HG03045 (cell line): ENCODE results near the gene DAB1.

ENCODE experiments used
- ATAC-seq: cut with Tn5 transposase; IDR thresholded peaks from one replicate; pipeline ENCODE4 v1.9.1; 2021; ENCODE audit warnings: mild to moderate bottlenecking, moderate library complexity; ENCODE audit not compliant: unreplicated experiment

DAB1 gene

DNA sequence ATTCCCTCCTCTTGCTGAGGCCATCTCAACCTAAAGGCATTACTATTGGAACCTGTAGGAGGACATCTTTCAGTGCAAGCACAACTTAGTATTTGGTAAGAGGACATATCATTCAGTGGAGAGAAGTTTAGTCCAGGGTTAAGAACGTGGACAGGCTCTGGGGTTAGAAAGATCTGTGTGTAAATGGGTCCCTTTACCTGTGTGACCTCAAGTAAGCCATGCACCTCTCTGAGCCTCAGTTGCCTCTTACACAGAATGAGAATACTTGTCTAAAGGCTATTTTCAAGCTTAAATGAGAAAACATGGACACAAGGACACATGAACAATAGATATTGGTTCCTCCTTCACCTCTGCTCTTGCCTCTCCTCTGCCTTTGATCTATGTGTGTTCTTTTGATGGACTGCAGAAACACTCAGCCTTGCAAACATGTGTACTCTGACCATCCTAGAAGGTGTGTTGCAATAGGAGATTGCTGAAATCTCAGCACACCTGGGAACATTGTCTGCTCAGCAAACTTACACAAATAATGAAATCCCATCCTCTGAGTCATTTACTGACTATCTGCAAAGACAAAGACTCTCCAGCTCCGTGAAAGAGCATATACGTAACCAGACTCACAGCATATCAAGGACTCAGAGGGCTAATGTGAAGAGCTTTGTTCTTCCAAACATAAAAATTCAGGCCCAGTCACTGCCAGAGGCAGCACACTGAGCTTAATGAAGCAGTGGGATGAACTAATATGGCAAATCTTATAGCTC, 143.8 kb downstream of the DAB1 start:
- ATAC-seq, result no peak

DNA sequence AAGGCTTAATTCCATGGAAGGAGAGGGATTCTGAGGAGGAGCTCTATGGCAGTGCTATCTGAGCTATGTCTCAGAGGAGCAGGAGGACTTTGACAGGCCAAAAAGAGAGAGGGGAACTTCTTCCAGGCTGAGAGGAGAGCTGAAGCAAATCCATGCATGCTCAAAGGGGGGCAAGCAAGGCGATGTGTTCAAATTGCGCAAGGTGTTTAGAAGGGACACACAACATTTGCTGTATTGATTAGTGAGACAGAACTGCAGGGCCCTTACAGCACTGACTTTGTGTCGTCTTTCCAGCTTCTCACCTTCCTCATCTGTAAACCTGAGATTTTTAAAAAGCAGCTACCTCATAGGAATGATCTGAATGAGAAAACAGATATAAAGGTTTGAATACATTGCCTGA, 145.3 kb downstream of the DAB1 start:
- no peak for ATAC-seq

DNA sequence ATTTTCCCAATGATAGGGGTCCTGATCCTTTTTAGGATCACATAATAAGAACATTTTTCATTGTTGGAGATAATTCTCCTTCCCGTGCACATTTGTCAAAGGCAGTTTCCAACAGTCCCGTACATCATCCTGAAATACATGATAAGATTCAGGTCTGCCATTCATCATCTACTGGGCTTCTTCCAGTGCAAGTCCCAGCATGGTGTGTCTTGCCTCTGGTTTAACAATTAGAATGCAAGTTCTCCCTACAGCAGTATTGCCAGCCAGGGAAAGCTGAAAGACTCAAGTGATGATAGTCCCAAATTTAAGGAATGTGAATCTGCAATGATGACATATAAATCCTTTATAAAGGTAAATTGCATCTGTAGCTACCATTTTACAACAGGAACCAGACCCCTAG, 146.2 kb downstream of the DAB1 start:
- no peak for ATAC-seq

DNA sequence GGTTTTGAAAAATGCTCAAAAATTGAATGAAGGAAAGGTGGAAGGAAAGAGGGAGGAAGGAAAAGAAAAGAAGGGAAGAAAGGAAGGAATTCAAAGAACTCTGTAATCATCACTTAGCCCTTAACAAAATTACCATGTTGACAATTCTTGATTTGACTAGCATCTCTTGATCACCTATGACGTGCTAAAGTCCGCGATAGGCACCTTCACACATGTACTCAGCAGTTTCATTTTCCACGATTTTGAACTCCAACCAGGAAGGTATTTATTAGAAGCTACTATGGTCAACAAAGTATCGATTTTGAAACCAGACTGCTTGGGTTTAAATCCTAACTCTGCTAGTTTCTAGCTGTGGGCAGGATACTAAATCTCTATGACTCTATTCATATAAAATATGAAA, 146.9 kb downstream of the DAB1 start:
- no peak for ATAC-seq

DNA sequence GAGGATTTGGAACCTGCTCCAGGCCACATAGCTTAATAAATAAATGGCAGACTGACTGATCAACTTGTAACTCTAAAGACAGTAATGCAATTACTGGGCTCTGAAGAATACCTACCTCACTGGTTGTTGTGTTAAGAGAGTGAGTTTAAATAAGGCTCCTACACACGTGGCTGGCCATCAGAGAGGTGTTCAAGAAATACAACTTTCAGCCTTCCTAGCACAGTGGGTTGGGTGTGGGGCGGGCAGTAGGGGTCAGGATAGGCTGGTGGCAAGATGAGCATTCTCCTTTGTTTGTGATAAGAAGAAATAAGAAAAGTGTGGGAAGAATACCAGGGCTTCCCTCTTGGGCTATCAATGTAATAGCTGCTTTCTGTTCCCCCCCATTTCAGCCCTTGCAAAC, 151.3 kb downstream of the DAB1 start:
- ATAC-seq, result no peak

DNA sequence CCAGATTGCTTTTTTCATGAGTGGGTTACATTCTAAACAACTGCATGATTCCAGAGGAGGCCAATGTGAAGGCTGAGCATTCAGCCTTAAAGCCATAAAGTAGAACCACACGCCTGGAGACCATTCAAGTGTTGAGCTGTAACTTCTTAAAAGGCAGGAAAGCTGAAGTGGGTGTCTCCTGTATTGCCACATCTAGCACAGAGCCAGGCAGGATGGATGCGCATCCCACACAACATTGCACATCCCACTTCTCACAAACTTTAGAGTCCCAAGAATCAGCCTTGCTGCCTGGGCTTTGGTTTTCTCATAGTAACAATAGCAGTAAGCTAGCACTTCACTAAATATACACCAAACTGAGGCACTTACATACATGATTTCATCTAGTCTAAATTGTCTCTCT, 151.7 kb downstream of the DAB1 start:
- ATAC-seq, result no peak

DNA sequence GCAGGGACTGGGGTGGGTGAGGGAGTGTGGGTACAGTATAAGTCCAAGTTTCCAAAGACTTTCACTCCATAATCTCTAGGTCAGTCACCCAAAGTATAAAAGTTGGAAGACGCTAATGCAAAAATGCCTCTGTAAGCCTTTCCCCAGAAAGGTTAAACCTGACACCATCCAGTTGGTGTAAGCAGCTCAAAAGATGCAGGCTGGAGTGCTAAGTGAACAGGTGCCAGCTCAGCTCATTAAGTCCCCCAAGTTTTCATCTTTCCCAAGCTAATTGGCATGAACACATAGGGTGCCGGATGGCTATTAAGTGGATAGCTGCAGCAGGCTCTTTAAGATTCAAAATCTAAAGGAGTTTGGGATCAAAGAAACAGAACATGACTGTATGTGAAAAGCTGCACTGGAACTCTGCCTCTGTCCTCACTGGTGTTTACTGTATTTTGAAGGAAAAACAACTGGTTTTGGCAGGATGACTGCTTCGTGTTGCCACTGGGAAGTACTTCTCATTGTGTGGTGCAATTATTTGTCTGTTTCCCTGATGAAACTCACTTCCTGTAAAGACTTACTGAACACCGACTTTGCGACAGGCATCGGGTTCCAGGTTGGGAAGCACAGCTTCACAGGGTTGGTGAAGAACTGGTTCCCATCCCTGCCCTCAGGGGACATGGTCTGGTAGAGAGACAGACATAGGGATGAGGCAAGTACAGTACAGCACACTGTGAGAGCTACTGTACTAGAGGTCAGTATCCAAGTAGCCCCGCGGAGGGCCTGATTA, 152.7 kb downstream of the DAB1 start:
- ATAC-seq, result no peak

DNA sequence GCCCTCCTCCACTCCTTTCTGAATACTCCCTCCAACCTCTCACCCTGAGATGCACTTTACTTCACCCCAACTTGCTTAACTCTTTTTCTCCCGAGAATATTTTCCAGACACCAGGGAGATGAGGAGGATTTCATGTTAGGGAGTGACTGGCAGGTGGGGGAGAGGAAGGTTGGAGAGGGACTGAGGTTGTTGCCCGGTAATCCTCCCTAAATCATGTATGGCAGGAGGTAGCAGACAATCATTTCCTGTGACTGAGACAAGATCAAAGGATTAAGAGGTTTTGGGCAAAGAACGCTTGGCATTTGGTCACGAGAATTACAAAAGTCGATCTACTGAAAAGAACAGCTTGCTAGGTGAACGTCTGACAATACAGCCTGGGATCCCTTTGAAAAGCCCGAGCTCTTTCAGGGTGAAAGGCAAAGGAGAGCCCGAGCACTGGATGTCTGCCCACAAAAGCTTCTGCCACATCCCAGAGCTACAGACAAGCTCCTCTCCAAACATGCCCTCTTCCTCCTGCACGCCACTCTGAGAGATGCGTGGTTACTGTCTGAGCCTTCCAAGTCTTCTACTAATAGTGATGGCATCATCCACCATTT, 154.1 kb downstream of the DAB1 start:
- no peak for ATAC-seq

DNA sequence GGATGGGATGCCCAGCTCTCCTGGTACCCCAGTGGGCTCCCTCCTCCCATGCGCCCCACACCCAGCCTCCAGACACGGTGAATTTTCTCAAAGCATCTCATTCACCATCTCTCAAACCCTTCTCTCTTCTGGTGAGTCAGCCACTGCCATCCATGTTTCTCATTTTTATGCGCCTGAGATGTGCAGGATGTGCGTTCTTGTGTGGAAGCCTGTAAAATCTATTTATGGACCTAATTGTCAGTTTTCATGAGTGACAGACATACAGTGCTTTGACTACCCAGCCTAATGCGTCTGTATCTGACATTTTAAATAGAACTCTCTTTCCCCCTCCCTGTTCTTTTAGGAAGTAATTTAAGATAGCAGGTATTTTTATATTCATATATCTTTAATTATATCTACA, 158.8 kb downstream of the DAB1 start:
- ATAC-seq, result no peak

DNA sequence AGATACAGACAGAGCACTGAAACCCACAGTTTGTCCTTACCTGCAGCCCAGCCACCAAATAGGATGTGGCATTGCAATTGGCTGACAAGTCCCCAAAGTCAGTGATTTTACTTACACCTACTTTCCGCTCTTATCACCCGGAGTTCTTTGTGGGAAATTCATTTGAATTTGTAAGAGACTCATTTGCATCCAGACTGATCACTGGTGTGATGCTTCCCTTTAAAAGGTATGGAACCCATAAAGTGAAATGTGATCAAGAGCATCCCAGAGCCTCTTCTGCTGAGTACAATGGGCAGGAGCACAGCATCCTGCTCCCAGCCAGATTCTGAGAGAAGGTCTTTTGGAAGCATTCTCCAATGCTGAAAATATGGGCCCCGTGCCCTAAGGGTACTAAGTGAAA, 161.4 kb downstream of the DAB1 start:
- ATAC-seq, result no peak

DNA sequence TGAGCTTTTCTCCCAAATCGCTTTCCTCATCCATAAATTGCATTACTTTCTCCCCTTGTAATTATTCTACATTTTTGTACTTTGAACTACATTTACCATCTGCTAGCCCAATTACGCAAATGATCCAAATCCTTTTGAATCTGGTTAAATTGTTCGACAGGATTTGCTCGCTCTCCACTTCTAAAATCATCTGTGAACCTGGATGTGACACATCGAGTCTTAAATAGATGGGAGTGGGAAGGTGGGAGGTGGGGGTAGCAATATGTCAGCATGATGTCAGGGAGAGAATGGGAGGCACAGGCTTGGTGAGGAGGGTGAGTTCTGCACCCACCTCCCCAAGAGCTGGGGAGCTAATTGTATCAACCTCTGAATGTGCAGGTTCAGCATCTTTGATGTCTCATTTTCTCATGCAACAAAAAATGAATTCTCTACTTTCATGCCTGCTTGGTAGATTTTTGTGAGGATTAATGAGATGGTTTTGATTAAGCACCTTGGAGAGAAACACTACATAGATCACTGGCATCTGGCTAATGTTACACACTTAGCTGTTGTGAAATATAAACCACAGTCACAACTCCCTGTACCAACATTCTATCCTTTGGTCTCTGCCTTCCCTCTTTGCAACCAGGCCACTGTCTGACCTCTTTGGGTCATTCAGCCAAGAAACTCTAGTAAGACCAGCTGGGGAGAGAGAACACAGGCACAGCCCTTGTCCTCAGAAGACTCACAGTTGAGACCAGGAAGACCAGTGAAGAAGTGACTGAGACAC, 165.1 kb downstream of the DAB1 start:
- no peak for ATAC-seq

DNA sequence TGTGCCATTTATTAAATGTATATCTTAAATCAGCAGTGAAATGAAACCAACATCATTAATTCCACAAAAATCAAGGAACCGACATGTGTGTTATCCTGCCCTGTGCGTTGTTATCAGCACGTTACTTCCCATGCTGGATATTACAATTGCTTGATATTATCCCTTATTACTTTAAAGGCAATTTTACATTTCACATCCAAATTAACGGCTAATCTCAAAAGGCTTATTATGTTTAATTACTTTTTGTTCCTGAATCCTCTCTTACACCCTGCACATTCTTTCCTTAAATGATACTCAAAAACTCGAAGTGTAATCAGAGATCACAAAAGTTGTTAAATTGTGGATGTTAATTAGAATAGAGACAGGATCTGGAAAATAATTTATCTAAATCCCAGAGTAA, 167.9 kb downstream of the DAB1 start:
- ATAC-seq, result no peak

DNA sequence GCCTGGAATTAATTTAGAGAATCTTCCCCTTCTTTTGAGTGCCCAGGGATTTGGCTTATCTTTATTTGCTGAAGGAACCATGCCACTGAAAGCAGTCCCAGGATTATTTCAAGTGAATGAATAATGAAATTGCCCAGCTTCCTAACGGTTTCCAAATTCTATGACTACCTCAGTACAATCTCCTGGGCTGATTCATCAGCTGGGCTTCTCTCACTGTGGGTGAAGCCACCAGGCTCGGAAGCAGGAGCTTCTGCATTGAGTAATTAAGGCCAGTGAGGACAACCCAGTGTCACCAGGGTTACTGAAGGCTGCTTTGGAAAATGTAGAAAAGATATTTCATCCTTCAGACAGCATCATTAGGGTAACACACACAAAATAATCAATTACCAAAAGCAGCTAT, 169.8 kb downstream of the DAB1 start:
- ATAC-seq, result no peak

DNA sequence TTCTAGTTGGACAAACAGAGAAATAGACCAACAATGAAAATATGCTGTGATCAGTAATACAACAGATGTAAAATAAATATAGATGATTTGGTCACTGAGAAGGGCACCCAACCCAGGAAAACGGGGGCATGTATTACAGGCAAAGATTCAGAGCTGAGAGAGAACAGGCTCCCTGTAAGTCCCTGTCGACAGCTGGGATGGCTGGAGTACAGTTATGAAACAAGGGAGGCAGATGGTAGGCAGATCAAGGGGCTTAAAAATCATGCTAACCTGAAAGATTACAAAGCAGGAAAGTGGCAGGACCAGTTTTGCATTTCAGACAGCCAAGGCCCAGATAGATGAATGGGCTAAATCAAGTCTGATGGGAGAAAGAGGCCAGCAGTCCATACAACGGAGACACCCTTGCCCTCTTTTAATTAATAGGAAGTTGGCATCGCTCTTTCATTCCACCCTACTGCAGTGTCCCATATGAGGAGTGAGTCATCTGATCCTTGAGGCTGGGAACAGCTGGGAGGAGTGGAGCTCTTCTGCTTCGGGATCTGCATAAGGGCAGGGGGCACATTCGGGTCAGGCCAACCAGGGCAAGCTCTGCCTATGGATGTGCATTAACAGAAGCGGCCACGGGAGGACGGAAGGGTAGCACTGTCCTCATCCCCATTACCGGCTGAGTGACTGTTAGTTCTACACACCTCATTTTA, 171.1 kb downstream of the DAB1 start:
- no peak for ATAC-seq

DNA sequence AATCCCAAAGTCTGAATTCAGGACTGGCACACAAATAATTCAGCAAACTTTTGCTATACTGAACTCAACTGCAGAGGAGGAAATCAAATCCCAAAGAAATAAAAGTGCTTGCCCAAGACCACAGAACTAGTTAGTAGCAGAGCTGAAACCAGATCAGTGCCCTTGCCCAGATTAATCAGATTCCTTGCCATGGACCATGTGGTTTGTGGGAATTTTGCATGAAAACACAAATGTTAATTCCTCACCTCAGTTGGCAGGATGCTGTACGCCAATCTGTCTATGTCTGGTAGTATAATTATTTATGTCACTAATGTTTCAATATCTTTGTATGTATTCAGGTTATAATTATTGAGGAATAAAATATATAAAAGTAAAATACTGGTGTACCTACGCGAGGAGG, 173.8 kb downstream of the DAB1 start:
- ATAC-seq, result no peak

DNA sequence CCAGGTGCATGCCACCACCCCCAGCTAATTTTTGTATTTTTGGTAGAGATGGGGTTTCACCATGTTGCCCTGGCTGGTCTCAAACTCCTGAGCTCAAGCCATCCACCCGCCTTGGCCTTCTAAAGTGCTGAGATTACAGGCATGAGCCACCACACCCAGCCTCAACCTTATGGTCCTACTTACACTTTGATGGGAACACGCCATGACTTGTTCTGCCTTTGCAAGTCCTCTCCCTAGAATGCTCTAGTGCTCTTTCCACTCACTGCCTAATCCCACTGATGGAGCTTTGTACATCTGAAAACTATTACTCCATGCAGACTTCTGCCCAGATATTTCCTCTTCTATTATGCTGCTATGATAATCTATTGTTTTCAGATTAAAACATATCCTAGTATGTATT, 174.3 kb downstream of the DAB1 start:
- ATAC-seq, result no peak

DNA sequence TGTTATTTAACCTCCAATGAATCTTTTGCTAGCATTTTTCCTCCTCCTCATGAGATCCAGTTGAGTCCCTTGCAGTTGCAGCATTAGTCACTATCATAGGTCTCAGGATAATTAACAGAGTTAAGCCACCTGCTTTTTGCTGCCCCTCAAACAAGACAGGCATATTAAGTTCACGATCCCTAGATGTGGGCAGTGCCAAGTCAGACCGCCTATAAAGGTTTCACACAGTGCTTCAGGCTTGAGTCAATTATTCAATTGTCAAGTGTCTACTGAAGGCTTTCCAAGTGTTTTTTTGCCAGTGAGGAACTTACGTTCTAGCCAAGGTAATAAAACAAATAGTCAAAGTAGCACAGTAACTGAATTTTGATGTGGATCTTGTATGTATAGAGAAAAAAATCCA, 175.0 kb downstream of the DAB1 start:
- no peak for ATAC-seq

DNA sequence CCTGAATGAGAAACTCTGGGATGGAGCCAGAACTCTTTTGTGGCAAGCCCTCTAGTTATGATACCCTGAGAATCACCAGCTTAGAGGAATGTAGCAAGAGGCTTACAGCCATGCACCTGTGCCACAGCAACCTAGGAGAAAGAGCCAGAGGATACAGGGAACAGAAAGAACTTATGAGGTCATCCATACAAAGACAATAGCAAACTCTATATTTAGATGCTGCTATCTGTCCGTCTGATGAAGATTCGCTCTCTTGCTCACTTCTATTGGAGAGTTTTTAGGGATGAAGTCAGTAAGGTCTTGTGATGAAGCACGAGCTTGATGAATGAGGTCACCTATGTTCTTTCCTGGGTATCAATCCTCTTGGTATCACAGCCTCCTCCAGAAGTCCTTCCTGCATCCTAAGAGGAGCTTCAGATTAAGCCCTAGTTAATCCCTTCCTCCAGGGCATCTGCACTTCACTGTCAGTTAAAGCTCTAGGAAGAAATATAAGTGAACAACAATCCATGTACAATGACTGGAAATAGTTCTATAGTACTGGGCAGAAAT, 185.6 kb downstream of the DAB1 start:
- no peak for ATAC-seq

DNA sequence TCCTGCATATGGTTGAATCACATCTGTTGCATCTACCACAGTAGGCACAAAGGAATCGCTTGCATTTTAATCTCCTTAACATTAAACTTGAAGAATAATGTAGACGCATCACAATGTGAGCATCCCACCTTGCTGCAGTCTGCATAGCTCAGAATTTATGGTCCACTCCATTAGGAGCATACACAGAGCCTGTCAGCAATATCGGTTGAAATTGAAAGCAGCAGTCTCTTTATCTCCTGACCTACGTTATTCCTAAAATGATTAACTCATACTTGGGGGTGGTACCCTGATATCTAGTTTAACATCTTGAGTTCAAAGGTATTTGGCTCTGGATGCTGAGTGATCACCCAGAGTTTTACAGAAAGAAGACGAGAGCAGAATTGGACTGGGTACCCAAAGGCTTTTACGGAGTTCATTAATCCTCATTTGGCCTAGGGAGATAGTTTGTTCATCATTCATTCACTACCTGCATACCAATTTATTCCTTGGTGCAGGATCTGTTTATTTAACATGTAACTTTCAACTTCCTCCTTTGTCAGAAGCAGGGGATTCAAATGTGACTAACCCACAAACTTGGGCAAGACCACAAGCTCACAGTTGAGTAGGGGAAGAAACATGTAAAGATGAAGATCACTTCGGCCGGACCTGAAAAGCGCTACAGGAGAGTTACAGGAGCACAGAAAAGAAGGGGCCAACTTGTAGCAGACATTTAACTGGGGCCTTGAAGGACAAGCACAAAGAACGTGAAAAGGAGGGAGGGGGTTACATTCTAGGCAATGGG, 187.9 kb downstream of the DAB1 start:
- no peak for ATAC-seq

DNA sequence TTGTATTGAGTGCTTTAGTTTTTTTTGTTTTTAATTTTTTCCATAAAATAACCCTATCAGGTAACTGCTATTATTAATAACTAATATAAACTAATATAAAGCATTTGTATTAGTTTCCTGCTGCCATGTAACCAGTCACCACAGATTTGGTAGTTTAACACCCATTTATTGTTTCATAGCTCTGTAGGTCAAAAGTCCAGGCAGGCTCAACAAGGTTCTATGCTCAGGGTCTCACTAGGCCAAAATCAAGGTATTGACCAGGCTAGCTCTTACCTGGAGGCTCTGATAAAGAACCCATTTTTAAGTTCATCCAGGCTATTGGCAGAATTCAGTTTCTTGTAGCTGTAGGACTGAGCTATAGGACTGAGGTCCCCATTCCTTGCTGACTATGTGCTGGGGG, 189.4 kb downstream of the DAB1 start:
- no peak for ATAC-seq
